Neural progenitor cell (in vitro differentiated cells): ENCODE data around the gene IFI27L2. TPM values are rescaled to one million over a fixed set of nuclear protein-coding genes. Genes with fewer than 3 reads are reported as not detected.

Experiments used
- DNase-seq: peaks from one replicate; pipeline ENCODE4 v3.0.0-alpha.2; 2016; ENCODE audit warnings: low spot score
- H2AFZ ChIP-seq: fragments of 200-600 bp; sonication (generic); replicated peaks from 2 replicates; pipeline ENCODE4 v1.6.1; 2016; ENCODE audit warnings: antibody characterized with exemption
- H3F3A ChIP-seq: fragments of 200-600 bp; sonication (generic); 2 replicates; pipeline ENCODE4 v1.6.1; 2016; ENCODE audit warnings: antibody characterized with exemption, low read depth
- H3K27ac ChIP-seq: fragments of 200-600 bp; sonication (generic); 2 replicates; pipeline ENCODE4 v1.5.1; 2016; ENCODE audit warnings: mild to moderate bottlenecking
- H3K27me3 ChIP-seq: fragments of 200-600 bp; sonication (generic); 2 replicates; pipeline ENCODE4 v1.6.1; 2016; ENCODE audit warnings: mild to moderate bottlenecking, moderate library complexity
- H3K36me3 ChIP-seq: fragments of 200-600 bp; sonication (generic); 2 replicates; pipeline ENCODE4 v1.5.1; 2016
- H3K4me1 ChIP-seq: fragments of 200-600 bp; sonication (generic); 2 replicates; pipeline ENCODE4 v1.6.1; 2016; ENCODE audit warnings: mixed run types
- H3K4me2 ChIP-seq: fragments of 200-600 bp; sonication (generic); 2 replicates; pipeline ENCODE4 v1.6.1; 2016
- H3K4me3 ChIP-seq: fragments of 200-600 bp; sonication (generic); 2 replicates; pipeline ENCODE4 v1.5.1; 2016
- H3K79me2 ChIP-seq: fragments of 200-600 bp; sonication (generic); 2 replicates; pipeline ENCODE4 v1.6.1; 2016; ENCODE audit warnings: low read depth
- H3K9ac ChIP-seq: fragments of 200-600 bp; sonication (generic); 2 replicates; pipeline ENCODE4 v1.6.1; 2016
- H3K9me3 ChIP-seq: fragments of 200-600 bp; sonication (generic); 2 replicates; pipeline ENCODE4 v1.5.1; 2016; ENCODE audit warnings: low read depth
- H4K20me1 ChIP-seq: fragments of 200-600 bp; sonication (generic); 2 replicates; pipeline ENCODE4 v1.6.1; 2016; ENCODE audit warnings: low read depth
- H3K27ac Mint-ChIP-seq: 3 replicates; pipeline ENCODE4 v1.8.0; 2021; ENCODE audit warnings: mixed read lengths
- H3K27me3 Mint-ChIP-seq: 2 replicates; pipeline ENCODE4 v1.8.0; 2022; ENCODE audit warnings: low read depth, mild to moderate bottlenecking, inconsistent platforms, moderate library complexity, mixed read lengths; ENCODE audit not compliant: insufficient read depth
- H3K36me3 Mint-ChIP-seq: 3 replicates; pipeline ENCODE4 v1.8.0; 2021; ENCODE audit warnings: mixed read lengths
- H3K4me1 Mint-ChIP-seq: 3 replicates; pipeline ENCODE4 v1.8.0; 2021; ENCODE audit warnings: mixed read lengths
- H3K4me3 Mint-ChIP-seq: 3 replicates; pipeline ENCODE4 v1.8.0; 2021; ENCODE audit warnings: mild to moderate bottlenecking, moderate library complexity, mixed read lengths
- H3K9me3 Mint-ChIP-seq: 3 replicates; pipeline ENCODE4 v1.8.0; 2020; ENCODE audit warnings: mixed read lengths
- EZH2 ChIP-seq: fragments of 200-600 bp; sonication (generic); IDR thresholded peaks from 2 replicates; pipeline ENCODE4 v1.6.1; 2017; ENCODE audit warnings: antibody characterized with exemption, mild to moderate bottlenecking, moderate library complexity
- EZH2phosphoT487 ChIP-seq: fragments of 200-600 bp; sonication (generic); IDR thresholded peaks from 2 replicates; pipeline ENCODE4 v1.6.1; 2017; ENCODE audit warnings: antibody characterized with exemption
- total RNA-seq: library from RNA; depleted of rRNA; stranded (reverse); fragments of >200 nt; gene quantifications from 2 replicates; pipeline ENCODE4 v1.2.3, GENCODE V29; 2015; ENCODE audit warnings: low replicate concordance
- TF ChIP-seq, protein P1 (sequence below): fragments of 200-600 bp; sonication (generic); IDR thresholded peaks from 2 replicates; pipeline ENCODE4 v1.5.1; 2017; ENCODE audit warnings: antibody characterized with exemption, mild to moderate bottlenecking

Gene IFI27L2
- total RNA-seq, 1 donor from 2014 or later, result 24.7 TPM

DNA sequence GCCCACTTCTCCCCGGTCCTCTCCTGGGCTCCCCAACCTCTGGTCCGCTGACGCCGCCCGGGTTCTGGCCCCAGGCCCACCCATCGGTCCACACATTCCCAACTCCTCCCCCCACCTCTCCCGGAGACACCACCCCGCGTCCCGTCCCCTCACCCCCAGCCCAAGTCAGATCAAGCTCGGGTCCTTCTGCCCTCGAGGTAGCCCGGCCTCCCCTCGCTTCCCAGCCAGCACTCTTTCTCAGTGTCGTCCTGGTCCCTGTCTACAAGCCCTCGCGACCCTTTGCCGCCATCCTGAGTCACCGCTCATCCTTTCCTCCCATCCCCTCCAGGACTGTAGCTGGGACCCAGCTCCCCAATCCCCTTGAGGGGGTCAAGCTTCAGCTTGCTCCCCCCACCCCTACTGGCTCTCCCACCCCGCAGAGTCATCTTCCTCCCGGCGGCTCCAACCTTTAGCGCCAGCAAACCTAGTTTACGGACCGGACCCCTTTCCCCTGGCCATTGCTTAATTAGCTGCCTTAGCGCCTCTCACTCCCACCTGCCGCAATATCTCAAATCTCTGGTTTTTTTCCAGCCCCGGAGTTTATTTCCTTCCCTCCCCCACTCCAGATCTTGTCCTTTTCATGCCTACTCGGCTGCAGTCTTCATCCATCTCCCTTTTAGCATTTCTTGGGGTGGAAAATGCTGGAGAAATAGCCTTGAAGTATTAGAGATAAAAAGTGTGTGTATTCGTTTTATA, 45.8 kb upstream of the IFI27L2 start:
- Mint-ChIP-seq H3K36me3 (no peaks in the 10 kb centered on the region), H3K4me1 (peaks cover 17% of the 10 kb centered on the region), H3K4me3 (peak overlapping the region; percentile 90), H3K9me3 (no peaks in the 10 kb centered on the region), H3K27ac (peak overlapping the region; percentile 81), H3K27me3 (peaks cover 14% of the 10 kb centered on the region)
- peaks cover 53% of the 10 kb centered on the region for H3K79me2 ChIP-seq
- H3K4me3 ChIP-seq, result peak overlapping the region; percentile 97
- H2AFZ ChIP-seq, result peak overlapping the region; percentile 74
- peak overlapping the region; percentile 60 for H3K9ac ChIP-seq
- no peaks in the 10 kb centered on the region for H3K9me3 ChIP-seq
- no peaks in the 10 kb centered on the region for H3K36me3 ChIP-seq
- TF ChIP-seq, protein P1, sequence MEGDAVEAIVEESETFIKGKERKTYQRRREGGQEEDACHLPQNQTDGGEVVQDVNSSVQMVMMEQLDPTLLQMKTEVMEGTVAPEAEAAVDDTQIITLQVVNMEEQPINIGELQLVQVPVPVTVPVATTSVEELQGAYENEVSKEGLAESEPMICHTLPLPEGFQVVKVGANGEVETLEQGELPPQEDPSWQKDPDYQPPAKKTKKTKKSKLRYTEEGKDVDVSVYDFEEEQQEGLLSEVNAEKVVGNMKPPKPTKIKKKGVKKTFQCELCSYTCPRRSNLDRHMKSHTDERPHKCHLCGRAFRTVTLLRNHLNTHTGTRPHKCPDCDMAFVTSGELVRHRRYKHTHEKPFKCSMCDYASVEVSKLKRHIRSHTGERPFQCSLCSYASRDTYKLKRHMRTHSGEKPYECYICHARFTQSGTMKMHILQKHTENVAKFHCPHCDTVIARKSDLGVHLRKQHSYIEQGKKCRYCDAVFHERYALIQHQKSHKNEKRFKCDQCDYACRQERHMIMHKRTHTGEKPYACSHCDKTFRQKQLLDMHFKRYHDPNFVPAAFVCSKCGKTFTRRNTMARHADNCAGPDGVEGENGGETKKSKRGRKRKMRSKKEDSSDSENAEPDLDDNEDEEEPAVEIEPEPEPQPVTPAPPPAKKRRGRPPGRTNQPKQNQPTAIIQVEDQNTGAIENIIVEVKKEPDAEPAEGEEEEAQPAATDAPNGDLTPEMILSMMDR, result no peak
- TF ChIP-seq EZH2 (no peak), EZH2phosphoT487 (no peak)
- peaks cover 20% of the 10 kb centered on the region for H3K27me3 ChIP-seq
- peak overlapping the region; percentile 96 for H3K4me2 ChIP-seq
- peaks cover 31% of the 10 kb centered on the region for H3F3A ChIP-seq
- peaks cover 34% of the 10 kb centered on the region for H3K4me1 ChIP-seq
- H3K27ac ChIP-seq, result no peak overlapping the region
- peak; percentile 72 for DNase-seq
- peaks cover 10% of the 10 kb centered on the region for H4K20me1 ChIP-seq

- H3K4me3 Mint-ChIP-seq, result peak overlapping the region; percentile 90
- no peak overlapping the region for H3K27ac ChIP-seq
- no peaks in the 10 kb centered on the region for H3K36me3 ChIP-seq
- no peaks in the 10 kb centered on the region for H3K36me3 Mint-ChIP-seq
- no peak for DNase-seq
- peak overlapping the region; percentile 60 for H3K9ac ChIP-seq
- H3K4me1 ChIP-seq, result peaks cover 28% of the 10 kb centered on the region
- H3K4me3 ChIP-seq, result peak overlapping the region; percentile 97
- H3K27ac Mint-ChIP-seq, result no peak overlapping the region
- H3F3A ChIP-seq, result peaks cover 26% of the 10 kb centered on the region
- no peak for TF ChIP-seq EZH2phosphoT487
- H3K9me3 Mint-ChIP-seq, result no peaks in the 10 kb centered on the region
- H2AFZ ChIP-seq, result peak overlapping the region; percentile 74
- peaks cover 17% of the 10 kb centered on the region for H3K4me1 Mint-ChIP-seq
- H4K20me1 ChIP-seq, result peaks cover 4% of the 10 kb centered on the region
- H3K27me3 Mint-ChIP-seq, result peaks cover 14% of the 10 kb centered on the region
- peaks cover 48% of the 10 kb centered on the region for H3K79me2 ChIP-seq
- H3K4me2 ChIP-seq, result peak overlapping the region; percentile 96
- H3K27me3 ChIP-seq, result peaks cover 20% of the 10 kb centered on the region
- no peaks in the 10 kb centered on the region for H3K9me3 ChIP-seq
Measured at GRCh38 chr14:94174604-94175010, 45.2 kb upstream of the IFI27L2 start.

GRCh38 chr14:94173885-94174603, 44.6 kb upstream of the IFI27L2 start, which contains the start of gene PPP4R4:
Gene PPP4R4, plus strand, starts transcription at chr14:94174322. Its CDS starts 144 bp downstream, at chr14:94174466.
- H3K4me2 ChIP-seq, result peak within 1 kb of the TSS; percentile 96
- H3K9me3 Mint-ChIP-seq, result no peaks in the 10 kb centered on the region
- peaks cover 23% of the 10 kb centered on the region for H3F3A ChIP-seq
- H3K36me3 ChIP-seq, result no peaks in the 10 kb centered on the region
- no peaks in the 10 kb centered on the region for H3K9me3 ChIP-seq
- H3K36me3 Mint-ChIP-seq, result no peaks in the 10 kb centered on the region
- peaks cover 17% of the 10 kb centered on the region for H3K4me1 Mint-ChIP-seq
- H3K9ac ChIP-seq, result peak within 1 kb of the TSS; percentile 60
- H3K4me3 Mint-ChIP-seq, result peak within 1 kb of the TSS; percentile 92
- DNase-seq, result peak; percentile 99
- TF ChIP-seq, protein P1, result no peak
- TF ChIP-seq EZH2 (no peak), EZH2phosphoT487 (no peak)
- peaks cover 27% of the 10 kb centered on the region for H3K4me1 ChIP-seq
- peaks cover 43% of the 10 kb centered on the region for H3K79me2 ChIP-seq
- H3K27me3 ChIP-seq, result peaks cover 20% of the 10 kb centered on the region
- H3K27ac Mint-ChIP-seq, result peak within 1 kb of the TSS; percentile 81
- H3K27me3 Mint-ChIP-seq, result peaks cover 14% of the 10 kb centered on the region
- peak within 1 kb of the TSS; percentile 97 for H3K4me3 ChIP-seq
- H2AFZ ChIP-seq, result peak within 1 kb of the TSS; percentile 96
- no peak within 1 kb of the TSS for H3K27ac ChIP-seq
- peaks cover 4% of the 10 kb centered on the region for H4K20me1 ChIP-seq
